Measurements from ENCODE around the gene SLC8A2.
"Not testable (repeated sequence)": the region's sequence is repeated elsewhere in the genome, so short reads cannot be mapped to it uniquely, and the experiment has no call there.

Gene SLC8A2

DNA sequence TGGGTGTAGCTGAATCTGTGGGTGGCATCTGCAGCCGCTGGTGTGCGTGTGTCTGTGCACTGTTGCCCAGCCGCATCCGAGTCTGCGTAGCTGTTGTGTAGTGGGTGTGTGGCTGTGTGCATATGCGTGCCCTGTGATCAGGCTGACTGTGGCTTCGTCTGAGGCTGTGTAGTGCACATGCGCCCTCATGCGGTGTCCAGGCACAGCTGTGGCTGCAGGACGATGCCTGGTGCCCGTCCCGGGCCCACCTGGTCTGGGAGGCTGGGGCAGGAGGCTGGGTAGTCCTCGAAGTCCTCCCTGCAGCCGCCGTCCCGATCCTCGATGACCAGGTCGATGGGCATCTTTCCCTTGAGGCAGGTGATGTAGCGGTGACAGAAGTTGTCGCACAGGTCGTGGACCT, 57.2 kb downstream of the SLC8A2 start:
- DNase-seq (ENCODE audit: low read depth in 1 of 2, low spot score in 1 of 2) = no peak

DNA sequence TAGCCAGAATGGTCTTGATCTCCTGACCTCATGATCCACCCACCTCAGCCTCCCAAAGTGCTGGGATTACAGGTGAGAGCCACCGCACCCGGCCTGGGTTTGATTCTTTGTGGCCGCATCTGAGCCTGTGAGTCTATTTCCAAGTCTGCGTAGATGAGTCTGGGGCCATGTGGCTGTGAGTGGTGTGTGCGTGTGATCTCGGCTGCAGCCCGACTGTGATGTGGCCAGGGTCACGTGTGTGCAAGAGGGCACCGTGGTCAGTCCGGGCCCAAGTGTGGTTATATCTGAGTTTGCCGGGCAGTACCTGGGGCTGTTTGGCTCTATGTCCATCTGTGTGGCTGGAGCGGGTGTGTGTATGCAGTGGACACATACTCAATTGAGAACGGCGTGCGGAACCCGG, 57.8 kb downstream of the SLC8A2 start:
- DNase-seq (ENCODE audit: low read depth in 1 of 2, low spot score in 1 of 2) = no peak

DNA sequence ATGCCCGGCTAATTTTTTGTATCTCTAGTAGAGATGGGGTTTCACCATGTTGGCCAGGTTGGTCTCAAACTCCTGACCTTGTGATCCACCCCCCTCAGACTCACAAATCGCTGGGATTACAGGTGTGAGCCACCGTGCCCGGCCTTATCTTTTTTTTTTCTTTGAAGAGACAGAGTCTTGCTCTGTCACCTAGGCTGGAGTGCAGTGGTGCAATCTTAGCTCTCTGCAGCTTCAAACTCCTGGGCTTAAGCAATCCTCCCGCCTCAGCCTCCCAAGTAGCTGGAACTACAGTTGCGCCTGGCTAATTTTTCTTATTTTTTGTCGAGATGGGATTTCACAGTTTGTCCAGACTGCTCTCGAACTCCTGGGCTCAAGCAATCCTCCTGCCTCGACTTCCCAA, 60.0 kb downstream of the SLC8A2 start:
- DNase-seq (ENCODE audit: low read depth in 1 of 2, low spot score in 1 of 2) = not testable (repeated sequence)

DNA sequence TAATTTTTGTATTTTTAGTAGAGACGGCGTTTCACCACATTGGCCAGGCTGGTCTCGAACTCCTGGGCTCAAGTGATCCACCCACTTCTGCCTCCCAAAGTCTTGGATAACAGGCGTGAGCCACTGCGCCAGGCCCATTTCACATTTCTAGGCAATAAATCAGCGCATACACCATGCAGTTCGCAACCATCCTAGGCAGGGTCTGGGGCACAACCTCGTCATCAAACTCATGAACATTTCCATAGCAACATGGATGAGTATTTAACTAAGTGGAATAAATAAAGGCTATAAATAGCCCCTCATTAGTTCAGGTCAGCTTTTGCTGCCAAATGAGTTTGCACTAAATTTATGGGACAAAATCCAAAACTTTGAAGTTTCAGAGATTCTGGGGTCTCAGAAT, 60.6 kb downstream of the SLC8A2 start:
- DNase-seq (ENCODE audit: low read depth in 1 of 2, low spot score in 1 of 2) = no peak

DNA sequence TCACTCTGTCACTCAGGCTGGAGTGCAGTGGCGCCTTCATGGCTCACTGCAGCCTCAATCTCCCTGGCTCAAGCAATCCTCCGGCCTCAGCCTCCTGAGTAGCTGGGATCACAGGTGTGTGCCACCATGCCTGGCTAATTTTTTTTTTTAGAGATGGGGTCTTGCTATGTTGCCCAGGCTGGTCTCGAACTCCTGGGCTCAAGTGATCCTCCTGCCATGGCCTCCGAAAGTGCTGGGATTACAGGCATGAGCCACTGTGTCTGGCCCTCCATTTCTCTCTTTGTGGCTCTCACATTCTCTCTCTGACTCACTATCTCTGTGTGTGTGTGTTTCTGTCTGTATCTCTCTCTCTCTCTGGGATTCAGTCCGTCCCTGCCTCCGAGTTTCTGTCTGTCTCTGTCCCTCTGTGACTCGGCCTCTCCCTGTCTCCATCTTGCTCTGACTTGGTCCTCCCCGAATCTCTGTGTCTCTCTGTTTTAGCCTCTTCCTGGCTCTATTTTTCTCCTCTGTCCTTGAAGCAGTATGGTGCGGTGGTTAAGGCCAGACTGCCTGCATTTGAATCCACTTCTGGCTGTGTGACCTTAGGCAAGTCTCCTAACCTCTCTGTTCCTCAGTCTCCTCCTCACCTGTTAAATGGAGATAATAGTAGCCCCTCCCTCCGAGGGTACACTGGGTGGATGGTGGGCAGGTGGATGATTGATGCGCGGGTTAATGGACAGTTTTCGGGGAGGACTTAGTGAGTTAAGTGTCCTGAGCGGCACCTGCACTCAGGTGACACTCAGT, 63.3 kb downstream of the SLC8A2 start:
- no peak for DNase-seq (ENCODE audit: low read depth in 1 of 2, low spot score in 1 of 2)

DNA sequence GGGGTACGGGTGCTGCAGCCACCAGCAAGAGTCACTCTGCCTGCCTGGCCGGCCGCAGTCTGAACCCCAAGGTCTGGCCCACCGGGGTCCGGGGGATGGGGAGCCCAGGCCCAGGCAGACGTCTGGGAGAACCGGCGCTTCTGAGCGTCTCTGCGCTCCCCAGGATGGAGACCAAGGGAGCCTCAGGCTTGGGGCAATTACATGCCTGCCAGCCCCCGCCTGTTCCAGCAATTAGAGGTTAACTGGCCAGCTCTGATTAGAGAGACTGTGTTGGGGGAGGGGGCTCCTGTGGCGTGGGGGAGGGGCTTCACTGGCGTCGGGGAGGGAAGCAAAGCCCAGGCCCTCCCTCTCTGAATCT, 64.3 kb downstream of the SLC8A2 start:
- no peak for DNase-seq (ENCODE audit: low read depth in 1 of 2, low spot score in 1 of 2)

DNA sequence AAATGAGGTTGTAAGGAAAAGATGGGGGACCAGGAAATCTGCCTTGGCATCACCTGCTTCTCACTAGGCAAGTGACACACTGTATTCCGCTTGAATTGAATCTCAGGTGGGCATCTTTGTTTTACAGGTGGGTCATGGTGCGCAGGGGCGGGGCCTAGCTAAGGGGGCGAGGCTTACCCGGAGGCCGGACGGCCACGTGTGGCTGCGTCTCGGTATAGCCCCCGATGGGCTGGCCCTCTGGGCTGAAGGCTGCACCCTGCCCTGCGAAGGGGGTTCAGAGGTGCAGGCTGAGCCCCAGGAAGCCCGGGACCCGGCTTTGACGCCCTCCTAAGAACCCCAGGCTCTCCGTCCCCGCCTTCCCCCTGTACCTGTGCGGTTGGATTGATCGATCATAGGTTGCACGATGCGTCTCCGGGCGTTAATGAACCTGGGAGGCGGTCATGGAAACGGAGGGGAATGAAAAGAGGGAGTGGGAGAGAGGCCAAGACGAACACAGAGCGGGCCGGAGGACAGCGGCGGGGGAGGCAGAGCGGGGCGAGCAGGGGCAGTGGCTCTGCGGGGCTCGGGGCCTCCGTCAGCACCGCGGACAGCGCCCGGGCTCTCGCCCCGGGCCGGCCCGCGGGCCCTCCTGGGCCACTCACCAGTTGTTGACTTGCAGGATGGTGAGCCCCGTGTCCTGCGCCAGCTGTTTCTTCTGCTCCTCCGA, 64.8 kb downstream of the SLC8A2 start:
- no peak for DNase-seq (ENCODE audit: low read depth in 1 of 2, low spot score in 1 of 2)

DNA sequence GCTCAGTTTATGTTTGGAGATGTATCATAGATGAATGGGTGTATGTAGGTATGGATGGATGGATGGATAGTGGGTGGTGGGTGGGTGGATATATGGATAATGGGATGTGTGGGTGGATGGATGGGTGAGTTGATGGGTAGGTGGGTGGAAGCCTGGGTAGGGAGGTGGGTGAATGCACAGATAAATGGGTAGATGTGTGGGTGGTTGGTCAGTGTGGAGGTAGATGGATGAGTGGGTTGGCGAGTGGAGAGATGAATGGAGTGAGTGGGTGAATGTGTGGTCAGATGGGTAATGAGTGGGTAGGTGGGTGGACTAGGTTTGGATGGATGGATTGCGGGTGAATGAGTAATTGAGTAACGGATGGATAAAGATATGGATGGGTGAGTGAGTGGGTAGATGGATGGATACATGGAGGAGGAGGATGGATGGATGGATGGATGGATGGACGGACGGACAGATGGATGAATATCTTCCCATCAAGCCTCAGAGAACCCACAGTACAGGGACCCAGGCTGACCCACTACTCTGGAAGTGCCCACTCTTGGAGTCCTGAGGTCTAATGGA, 65.8 kb downstream of the SLC8A2 start:
- no peak for DNase-seq (ENCODE audit: low read depth in 1 of 2, low spot score in 1 of 2)

DNA sequence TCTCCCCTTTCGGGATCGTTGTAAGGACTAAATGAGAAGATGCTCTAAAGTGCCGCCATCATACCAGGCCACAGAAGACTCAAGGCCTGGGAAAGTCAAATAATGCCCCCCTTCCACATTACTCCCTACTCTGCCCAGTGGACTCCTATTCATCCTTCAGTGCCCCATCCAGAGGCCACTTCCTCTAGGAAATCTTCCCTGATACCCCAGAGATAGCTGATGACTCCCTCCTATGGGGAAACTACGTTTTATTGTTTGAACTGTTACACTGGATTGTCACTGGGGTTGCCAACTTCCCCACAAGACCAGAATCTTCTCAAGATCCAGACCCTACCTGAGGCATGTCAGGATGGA, 66.5 kb downstream of the SLC8A2 start:
- no peak for DNase-seq (ENCODE audit: low read depth in 1 of 2, low spot score in 1 of 2)

DNA sequence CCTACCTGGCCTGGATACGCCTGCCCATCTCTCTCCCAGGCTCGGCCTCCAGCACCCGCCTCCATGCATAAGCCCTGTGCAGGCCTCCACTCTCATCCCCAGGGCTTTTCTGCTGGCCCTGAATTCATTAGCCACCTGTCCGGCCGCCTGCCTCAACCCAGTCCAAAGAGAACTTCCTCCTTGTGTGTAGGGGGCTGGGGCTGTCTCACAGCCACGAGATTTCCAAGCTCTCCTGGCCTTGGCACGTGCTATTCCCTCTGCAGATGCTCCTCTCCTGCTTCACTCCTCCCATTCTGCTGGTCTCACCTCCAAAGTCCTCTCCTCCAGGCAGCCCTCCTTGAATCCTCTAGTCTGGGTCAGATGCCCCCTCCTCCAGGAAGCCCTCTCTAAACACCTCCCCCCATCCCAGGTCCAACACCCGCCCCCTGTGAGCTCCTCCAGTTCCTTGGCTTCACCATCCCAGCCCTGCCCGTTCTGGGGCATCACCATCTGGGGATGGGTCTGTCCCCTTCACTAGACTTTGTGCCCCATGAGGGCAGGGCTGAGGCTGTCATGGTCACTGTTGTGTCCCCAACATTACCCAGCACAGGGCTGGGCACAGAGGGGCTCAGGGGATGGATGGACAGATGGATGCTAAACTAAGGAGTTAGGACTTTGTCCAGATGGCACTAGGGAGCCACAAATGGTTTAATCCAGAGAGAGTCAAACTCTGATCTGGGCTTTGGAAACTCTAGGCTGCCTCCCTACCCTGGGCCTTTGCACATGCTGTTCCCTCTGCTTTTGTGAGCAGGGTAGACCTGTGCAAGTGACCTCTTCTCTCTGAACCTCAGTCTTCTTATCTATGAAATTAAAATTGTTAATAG, 67.1 kb downstream of the SLC8A2 start:
- no peak for DNase-seq (ENCODE audit: low read depth in 1 of 2, low spot score in 1 of 2)

DNA sequence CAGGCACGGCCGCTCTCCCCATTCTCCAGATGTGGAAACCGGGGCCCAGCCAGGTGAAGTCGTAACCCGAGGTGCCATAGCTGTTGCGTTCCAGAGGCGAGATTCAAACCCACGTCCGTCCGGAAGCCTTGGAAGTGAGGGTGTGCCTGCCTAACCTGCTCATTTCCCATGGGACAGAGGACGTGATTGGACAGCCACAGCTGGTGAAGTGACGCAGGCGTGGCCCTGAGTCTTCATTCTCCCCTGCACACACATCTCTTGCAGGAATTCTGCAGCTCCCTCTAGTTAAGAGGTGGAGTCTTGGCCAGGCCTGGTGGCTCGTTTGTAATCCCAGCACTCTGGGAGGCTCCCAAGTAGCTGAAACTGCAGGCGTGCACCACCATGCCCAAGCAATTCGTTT, 69.2 kb downstream of the SLC8A2 start:
- DNase-seq (ENCODE audit: low read depth in 1 of 2, low spot score in 1 of 2) = no peak

DNA sequence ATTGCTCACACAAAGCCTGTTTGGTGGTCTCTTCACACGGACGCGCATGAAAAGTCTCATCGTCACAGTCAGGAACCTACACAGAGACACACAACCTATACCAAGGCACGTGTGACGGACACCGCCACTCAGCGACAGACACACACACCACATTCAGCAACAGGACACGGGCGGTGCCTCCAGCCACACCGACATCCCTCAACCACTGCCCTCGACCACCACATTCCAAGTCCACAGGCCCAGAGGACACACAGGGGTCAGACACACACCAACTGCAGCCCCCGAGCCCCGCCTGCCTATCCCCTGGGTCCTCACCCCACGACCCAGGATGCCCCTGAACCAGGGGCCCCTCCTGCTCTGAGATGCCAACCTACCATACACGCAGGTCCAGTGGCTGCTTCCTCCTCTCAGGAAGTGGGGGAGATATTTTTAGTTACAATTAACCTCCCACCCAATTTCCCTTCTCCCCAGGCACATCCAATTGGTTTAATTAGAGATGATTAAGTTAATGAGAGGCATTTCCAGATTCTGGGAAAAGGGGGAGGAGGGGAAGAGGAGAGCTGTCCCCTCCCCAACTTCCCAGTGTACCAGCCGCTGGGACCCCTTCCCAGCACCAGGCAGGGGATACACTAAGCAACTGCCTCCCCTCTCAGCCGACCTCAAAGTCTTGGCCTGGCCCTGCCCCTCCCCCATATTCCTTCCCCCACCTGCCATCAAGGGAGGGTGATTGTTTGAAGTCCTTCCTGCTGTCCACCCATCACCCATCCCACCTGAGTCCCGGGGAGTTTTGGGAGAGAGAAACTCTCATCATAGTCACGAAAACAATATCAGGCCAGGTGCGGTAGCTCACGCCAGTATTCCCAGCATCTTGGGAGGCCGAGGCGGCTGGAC, 72.7 kb downstream of the SLC8A2 start:
- no peak for DNase-seq (ENCODE audit: low read depth in 1 of 2, low spot score in 1 of 2)

DNA sequence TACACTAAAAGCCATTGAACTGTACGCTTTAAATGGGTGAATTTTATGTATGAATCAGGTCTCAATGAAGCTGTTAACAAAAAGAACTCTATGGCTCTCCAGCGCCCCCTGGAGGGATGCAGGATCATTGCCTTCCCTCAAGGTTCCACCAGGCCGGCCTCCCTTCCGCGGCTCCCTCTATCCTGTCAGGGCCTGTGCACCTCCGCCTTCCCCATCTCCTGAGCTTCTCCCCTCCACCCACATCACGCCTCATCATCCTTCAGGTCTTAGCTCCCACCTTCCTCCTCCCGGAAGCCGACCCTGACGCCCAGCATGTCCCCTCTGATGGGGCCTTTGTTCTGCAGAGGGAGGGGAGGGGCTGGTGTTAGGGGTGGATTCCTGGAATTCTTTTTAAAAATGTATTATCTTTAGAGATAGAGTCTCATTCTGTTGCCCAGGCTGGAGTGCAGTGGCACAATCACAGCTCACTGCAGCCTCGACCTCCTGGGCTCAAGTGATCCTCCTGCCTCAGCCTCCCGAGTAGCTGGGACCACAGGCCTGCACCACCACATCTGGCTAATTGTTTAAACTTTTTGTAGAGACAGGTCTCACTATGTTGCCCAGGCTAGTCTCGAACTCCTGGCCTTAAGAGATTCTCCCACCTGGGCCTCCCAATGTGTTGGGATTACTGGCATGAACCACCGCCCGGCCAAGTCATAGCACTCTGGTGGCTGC, 80.0 kb downstream of the SLC8A2 start:
- peak; percentile 66 to 75 for DNase-seq (ENCODE audit: low read depth in 1 of 2, low spot score in 1 of 2)

DNA sequence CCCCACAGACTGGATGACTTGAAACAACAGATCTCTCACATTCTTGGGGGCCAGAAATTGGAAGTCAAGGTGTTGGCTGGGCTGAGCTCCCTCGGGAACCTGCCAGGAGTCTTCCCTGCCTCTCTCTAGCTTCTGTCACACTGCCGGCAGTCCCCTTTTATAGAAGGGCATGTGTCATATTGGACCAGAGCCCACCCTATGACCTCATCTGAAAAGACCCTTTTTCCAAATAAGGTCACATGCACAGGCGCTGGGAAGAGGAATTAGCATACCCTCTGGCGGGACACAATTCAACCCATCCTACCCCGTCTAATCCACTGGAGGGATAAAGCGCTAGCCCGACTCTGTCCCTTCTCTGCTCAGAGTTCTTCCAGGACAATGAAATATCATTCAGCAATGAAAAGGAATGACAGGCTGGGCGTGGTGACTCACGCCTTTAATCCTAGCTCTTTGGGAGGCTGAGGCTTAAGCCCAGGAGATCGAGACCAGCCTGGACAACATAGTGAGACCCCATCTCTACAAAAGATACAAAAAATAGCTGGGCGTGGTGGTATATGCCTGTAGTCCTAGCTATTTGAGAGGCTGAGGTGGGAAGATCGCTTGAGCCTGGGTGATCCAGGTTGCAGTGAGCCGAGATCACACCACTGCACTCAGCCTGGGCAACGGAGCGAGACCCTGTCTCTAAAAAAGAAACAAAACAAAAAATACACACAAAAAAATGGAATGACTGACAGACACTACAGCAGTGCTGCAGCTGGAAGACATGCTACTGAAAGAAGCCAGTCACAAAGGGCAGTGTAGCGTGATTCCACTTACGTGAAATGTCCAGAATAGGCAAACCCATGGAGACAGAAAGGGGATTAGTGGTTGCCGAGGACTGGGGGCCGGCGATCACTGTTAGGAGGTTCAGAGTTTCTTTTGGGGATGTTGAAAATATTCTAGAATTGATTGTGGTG, 80.9 kb downstream of the SLC8A2 start:
- no peak for DNase-seq (ENCODE audit: low read depth in 1 of 2, low spot score in 1 of 2)

DNA sequence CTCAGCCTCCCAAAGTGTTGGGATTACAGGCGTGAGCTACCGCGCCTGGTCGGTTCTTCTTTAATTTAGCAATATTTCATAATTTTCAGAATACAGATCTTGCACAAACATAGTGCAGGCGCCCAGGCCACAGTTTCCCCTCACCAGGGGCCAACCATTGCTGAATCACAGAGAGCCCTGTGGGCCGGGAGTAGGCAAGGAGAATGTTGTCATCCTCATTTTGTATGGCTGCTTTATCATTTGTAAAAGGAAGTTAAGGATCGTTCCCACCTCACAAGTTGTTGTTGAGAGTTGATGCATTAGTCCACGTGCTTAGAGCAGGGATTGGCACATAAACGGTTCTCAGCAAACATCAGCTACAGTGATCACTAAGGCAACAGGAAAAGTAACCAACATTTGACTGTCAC, 82.5 kb downstream of the SLC8A2 start:
- DNase-seq (ENCODE audit: low read depth in 1 of 2, low spot score in 1 of 2) = no peak

DNA sequence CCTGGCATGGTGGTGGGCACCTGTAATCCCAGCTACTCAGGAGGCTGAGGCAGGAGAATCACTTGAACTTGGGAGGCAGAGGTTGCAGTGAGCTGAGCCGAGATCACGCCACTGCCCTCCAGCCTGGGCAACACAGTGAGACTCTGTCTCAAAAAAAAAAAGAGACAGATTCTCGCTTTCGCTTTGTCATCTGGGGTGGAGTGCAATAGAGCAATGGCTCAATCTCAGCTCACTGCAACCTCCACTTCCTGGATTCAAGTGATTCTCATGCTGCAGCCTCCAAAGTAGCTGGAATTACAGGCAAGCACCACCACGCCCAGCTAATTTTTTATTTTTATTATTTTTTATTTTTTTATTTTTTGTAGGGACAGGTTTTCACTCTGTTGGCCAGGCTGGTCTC, 83.0 kb downstream of the SLC8A2 start:
- not testable (repeated sequence) for DNase-seq (ENCODE audit: low read depth in 1 of 2, low spot score in 1 of 2)

DNA sequence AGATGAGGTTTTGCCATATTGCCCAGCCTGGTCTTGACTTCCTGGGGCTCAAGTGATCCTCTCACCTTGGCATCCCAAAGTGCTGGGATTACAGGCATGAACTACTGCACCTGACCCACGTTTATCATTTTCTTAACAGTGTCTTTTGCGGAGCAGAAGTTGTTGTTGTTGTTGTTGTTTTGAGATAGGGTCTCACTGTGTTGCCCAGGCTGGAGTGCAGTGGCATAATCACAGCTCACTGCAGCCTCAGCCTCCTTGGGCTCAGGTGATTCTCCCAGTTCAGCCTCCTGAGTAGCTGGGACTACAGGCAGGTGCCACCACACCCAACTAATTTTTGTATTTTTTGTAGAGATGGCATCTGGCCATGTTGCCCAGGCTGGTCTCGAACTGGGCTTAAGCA, 84.1 kb downstream of the SLC8A2 start:
- DNase-seq (ENCODE audit: low read depth in 1 of 2, low spot score in 1 of 2) = not testable (repeated sequence)

DNA sequence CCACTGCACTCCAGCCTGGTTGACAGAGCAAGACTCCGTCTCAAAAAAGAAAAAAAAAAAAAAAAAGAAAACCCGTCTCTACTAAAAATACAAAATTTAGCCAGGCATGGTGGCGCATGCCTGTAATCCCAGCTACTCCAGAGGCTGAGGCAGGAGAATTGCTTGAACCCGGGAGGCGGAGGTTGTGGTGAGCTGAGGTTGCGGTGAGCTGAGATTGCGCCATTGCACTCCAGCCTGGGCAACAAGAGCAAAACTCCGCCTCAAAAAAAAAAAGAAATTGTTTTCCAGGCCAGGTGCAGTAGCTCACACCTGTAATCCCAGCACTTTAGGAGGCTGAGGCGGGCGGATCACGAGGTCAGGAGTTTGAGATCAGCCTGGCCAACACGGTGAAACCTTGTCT, 85.1 kb downstream of the SLC8A2 start:
- DNase-seq (ENCODE audit: low read depth in 1 of 2, low spot score in 1 of 2) = not testable (repeated sequence)

DNA sequence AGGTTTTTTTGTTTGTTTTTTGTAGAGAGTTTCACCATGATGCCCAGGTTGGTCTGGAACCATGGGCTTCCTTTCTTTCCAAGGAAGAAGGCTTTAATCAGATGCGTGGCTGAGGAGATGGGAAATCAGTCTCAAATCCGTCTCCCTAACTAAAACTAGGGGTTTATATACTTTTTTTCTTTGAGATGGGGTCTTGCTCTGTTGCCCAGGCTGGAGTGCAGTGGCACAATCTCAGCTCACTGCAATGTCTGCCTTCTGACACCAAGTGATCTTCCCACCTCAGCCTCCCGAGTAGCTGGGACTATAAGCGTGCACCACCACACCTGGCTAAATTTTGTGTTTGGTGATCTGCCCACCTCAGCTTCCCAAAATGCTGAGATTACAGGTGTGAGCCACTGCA, 87.2 kb downstream of the SLC8A2 start:
- not testable (repeated sequence) for DNase-seq (ENCODE audit: low read depth in 1 of 2, low spot score in 1 of 2)

Measured in stimulated activated CD4-positive, alpha-beta T cell treated with anti-CD3 and anti-CD28 coated beads, Interleukin-15, amount 100 ng/mL, for 1 hour (primary cell).